ENCODE results near the gene EIF4G2.

The EIF4G2 gene

GRCh38 chr11:10770626-10771254 is 38.0 kb downstream of the EIF4G2 start:
- peak; percentile 3 for DNase-seq

GRCh38 chr11:10764412-10764811 is 44.3 kb downstream of the EIF4G2 start:
- DNase-seq: no peak

- DNase-seq: no peak
These were observed 45.0 kb downstream of the EIF4G2 start for GRCh38 chr11:10763766-10764165.

- no peak for DNase-seq
These were observed 45.8 kb downstream of the EIF4G2 start for GRCh38 chr11:10762913-10763421.

GRCh38 chr11:10762185-10762584 is 46.5 kb downstream of the EIF4G2 start:
- no peak for DNase-seq

- DNase-seq: no peak
These were observed 47.5 kb downstream of the EIF4G2 start for GRCh38 chr11:10761085-10761698.

GRCh38 chr11:10758957-10759356 is 49.8 kb downstream of the EIF4G2 start:
- no peak for DNase-seq

GRCh38 chr11:10752486-10752885 is 56.2 kb downstream of the EIF4G2 start:
- no peak for DNase-seq

- DNase-seq: no peak
These were observed 56.7 kb downstream of the EIF4G2 start for GRCh38 chr11:10752061-10752460.

GRCh38 chr11:10751581-10751940 is 57.2 kb downstream of the EIF4G2 start:
- DNase-seq: peak; percentile 36

- DNase-seq: peak; percentile 98
These were observed 57.7 kb downstream of the EIF4G2 start, which contains the start of gene CTR9 for GRCh38 chr11:10750838-10751580. Gene CTR9 (plus strand): TSS chr11:10751246. CDS start chr11:10751413, 167 bp downstream.

- no peak for DNase-seq
These were observed 59.2 kb downstream of the EIF4G2 start for GRCh38 chr11:10749476-10749875.

- DNase-seq: no peak
These were observed 61.0 kb downstream of the EIF4G2 start for GRCh38 chr11:10747733-10748132.
